Liver (tissue), 3 donors: ENCODE results near the gene GMDS.

Source experiments
- CTCF ChIP-seq: fragments of 150-350 bp; IDR thresholded peaks from 2 replicates; pipeline ENCODE4 v1.5.1; 2017; ENCODE audit warnings: improper control_type of control experiment, low read depth, low read length; ENCODE audit not compliant: missing input control
- RAD21 ChIP-seq, 2 donors: IDR thresholded peaks; 2 replicates each; pipeline ENCODE4 v1.6.1; 2016; ENCODE audit warnings: antibody characterized with exemption in 2 of 2, mild to moderate bottlenecking in 2 of 2
- REST ChIP-seq: IDR thresholded peaks from 2 replicates; pipeline ENCODE4 v1.6.1; 2016; ENCODE audit warnings: antibody characterized with exemption, mild to moderate bottlenecking
- donor health status: healthy.
- donor health status: healthy.

DNA sequence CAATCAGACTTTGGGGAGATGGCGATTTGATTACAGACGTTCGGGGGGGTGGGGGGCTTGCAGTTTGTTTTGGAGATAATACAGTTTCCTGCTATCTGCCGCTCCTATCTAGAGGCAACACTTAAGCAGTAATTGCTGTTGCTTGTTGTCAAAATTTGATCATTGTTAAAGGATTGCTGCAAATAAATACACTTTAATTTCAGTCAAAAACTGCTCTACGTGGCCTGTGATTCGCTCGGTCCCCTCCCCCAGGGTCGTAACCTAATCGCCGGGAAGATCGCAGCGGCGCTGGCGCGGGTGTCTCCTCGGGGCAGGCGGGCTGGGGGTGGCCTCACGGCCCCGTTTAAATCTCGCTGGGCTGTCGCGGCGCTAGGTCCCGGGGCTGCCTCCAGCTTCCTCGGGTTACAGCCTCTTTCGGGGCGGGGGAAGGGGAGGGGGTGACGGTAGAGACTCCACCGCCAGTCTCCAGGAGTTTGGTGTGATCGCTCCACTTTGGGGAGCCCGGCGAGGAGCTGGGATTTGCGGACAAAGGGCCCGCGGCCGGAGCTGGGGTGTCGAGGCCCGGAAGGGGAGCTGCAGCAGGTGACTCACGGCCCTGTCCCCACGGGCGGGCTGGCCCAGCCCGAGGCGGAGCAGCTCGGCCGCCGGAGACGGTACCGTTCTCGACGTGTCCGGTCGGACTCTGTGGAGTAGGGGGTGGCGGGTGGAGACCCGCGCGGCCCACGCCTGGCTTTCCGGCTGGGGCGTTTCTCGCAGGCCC lies 631.5 kb downstream of the GMDS start:
- TF ChIP-seq CTCF (no peak), REST (no peak), RAD21 (IDR thresholded peaks at IDR 0.05) (no peak)
